Loucy (cell line): ENCODE results near the gene XPO5.
"Not testable (repeated sequence)": the region's sequence is repeated elsewhere in the genome, so short reads cannot be mapped to it uniquely, and the experiment has no call there.

ENCODE experiments used
- H2AFZ ChIP-seq: fragments of 200-600 bp; sonication (generic); 2 replicates; pipeline ENCODE4 v1.6.0; 2016; ENCODE audit warnings: antibody characterized with exemption, mild to moderate bottlenecking, low read length, moderate library complexity
- H3F3A ChIP-seq: fragments of 200-600 bp; 2 replicates; pipeline ENCODE4 v1.6.0; 2016; ENCODE audit warnings: antibody characterized with exemption, low read depth, mild to moderate bottlenecking
- H3K27me3 ChIP-seq: fragments of 200-600 bp; sonication (generic); 2 replicates; pipeline ENCODE4 v1.6.1; 2014; ENCODE audit warnings: low read length, mild to moderate bottlenecking; ENCODE audit not compliant: insufficient read depth, poor library complexity, severe bottlenecking
- H3K36me3 ChIP-seq: fragments of 200-600 bp; sonication (generic); 2 replicates; pipeline ENCODE4 v1.6.1; 2016; ENCODE audit warnings: low read length; ENCODE audit not compliant: insufficient read depth
- H3K4me1 ChIP-seq: fragments of 200-600 bp; sonication (generic); 2 replicates; pipeline ENCODE4 v1.5.1; 2014; ENCODE audit warnings: low read length, mild to moderate bottlenecking; ENCODE audit not compliant: insufficient read depth, poor library complexity, severe bottlenecking
- H3K4me2 ChIP-seq: fragments of 200-600 bp; sonication (generic); 2 replicates; pipeline ENCODE4 v1.6.0; 2014; ENCODE audit warnings: antibody characterized with exemption, low read length, low read depth, mild to moderate bottlenecking; ENCODE audit not compliant: poor library complexity, severe bottlenecking
- H3K4me3 ChIP-seq: fragments of 200-600 bp; sonication (generic); 2 replicates; pipeline ENCODE4 v1.5.1; 2014; ENCODE audit warnings: low read length, mild to moderate bottlenecking, mixed read lengths; ENCODE audit not compliant: poor library complexity, severe bottlenecking
- H3K79me2 ChIP-seq: fragments of 200-600 bp; sonication (generic); 2 replicates; pipeline ENCODE4 v1.6.1; 2014; ENCODE audit warnings: low read length; ENCODE audit not compliant: insufficient read depth
- H3K9ac ChIP-seq: fragments of 200-600 bp; sonication (generic); 2 replicates; pipeline ENCODE4 v1.6.0; 2014; ENCODE audit warnings: mild to moderate bottlenecking, low read depth, low read length, moderate library complexity; ENCODE audit not compliant: poor library complexity, severe bottlenecking
- H3K9me2 ChIP-seq: fragments of 200-600 bp; sonication (generic); replicated peaks from 2 replicates; pipeline ENCODE4 v1.6.1; 2016; ENCODE audit warnings: low read depth, low read length, mixed read lengths
- H3K9me3 ChIP-seq: fragments of 200-600 bp; sonication (generic); 2 replicates; pipeline ENCODE4 v1.6.1; 2014; ENCODE audit warnings: mild to moderate bottlenecking, antibody characterized with exemption, low read length, low read depth; ENCODE audit not compliant: insufficient read depth
- H4K20me1 ChIP-seq: fragments of 200-600 bp; sonication (generic); 2 replicates; pipeline ENCODE4 v1.6.0; 2014; ENCODE audit warnings: antibody characterized with exemption, low read length, mild to moderate bottlenecking; ENCODE audit not compliant: insufficient read depth, poor library complexity, severe bottlenecking
- CTCF ChIP-seq: fragments of 200-600 bp; sonication (generic); conservative IDR thresholded peaks from 2 replicates; pipeline ENCODE4 v1.5.1; 2014; ENCODE audit warnings: mild to moderate bottlenecking, antibody characterized with exemption, low read length
- EZH2phosphoT487 ChIP-seq: fragments of 200-600 bp; IDR thresholded peaks from 2 replicates; pipeline ENCODE4 v1.6.1; 2018; ENCODE audit warnings: antibody characterized with exemption, mild to moderate bottlenecking, moderate library complexity, borderline replicate concordance

Gene XPO5

GRCh38 chr6:43604174-43604573, 28.3 kb upstream of the XPO5 start:
- H3K9me3 ChIP-seq, result no peaks in the 10 kb centered on the region
- TF ChIP-seq EZH2phosphoT487 (no peak), CTCF (no peak)
- H3K9ac ChIP-seq, result no peak overlapping the region
- no peaks in the 10 kb centered on the region for H3K27me3 ChIP-seq
- H3K4me2 ChIP-seq, result no peak overlapping the region
- H3K79me2 ChIP-seq, result no peaks in the 10 kb centered on the region
- peaks cover 67% of the 10 kb centered on the region for H3K36me3 ChIP-seq
- no peaks in the 10 kb centered on the region for H3F3A ChIP-seq
- H4K20me1 ChIP-seq, result no peaks in the 10 kb centered on the region
- no peaks in the 10 kb centered on the region for H3K9me2 ChIP-seq
- no peak overlapping the region for H3K4me3 ChIP-seq
- H3K4me1 ChIP-seq, result no peaks in the 10 kb centered on the region
- H2AFZ ChIP-seq, result no peak overlapping the region

DNA sequence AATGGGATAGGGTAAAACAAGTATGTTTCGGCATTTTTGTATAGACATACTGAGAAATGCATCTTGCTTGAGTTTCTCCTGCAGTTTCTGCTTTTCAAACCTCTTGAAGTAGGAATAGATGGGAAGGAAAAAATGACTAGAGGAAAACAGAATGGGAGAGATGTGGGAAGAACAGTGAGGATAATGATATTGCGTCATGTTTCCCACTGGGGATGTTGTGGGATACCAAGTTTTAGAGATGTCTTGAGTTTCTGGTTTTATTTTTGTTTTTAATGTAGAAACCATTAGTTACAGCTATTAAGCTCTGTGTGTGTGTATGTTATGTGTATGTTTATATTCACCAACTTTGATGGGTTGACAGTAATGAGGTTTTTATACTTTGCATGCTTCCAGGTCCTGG, 24.8 kb upstream of the XPO5 start:
- no peak overlapping the region for H3K4me3 ChIP-seq
- no peaks in the 10 kb centered on the region for H3K4me1 ChIP-seq
- no peaks in the 10 kb centered on the region for H3K9me2 ChIP-seq
- no peak overlapping the region for H2AFZ ChIP-seq
- H3K27me3 ChIP-seq, result no peaks in the 10 kb centered on the region
- no peak overlapping the region for H3K9ac ChIP-seq
- H3K4me2 ChIP-seq, result no peak overlapping the region
- no peaks in the 10 kb centered on the region for H3K79me2 ChIP-seq
- H4K20me1 ChIP-seq, result no peaks in the 10 kb centered on the region
- H3F3A ChIP-seq, result no peaks in the 10 kb centered on the region
- H3K36me3 ChIP-seq, result peaks cover 64% of the 10 kb centered on the region
- TF ChIP-seq EZH2phosphoT487 (no peak), CTCF (no peak)
- no peaks in the 10 kb centered on the region for H3K9me3 ChIP-seq

- Histone ChIP-seq H3K79me2 (peaks cover 9% of the 10 kb centered on the region), H3K9me2 (no peaks in the 10 kb centered on the region), H3K9ac (no peak overlapping the region), H3K36me3 (peaks cover 28% of the 10 kb centered on the region; the same call in 1 of the 2 replicates), H2AFZ (no peak overlapping the region), H3K4me1 (no peaks in the 10 kb centered on the region), H3K9me3 (no peaks in the 10 kb centered on the region), H3K27me3 (no peaks in the 10 kb centered on the region), H4K20me1 (no peaks in the 10 kb centered on the region), H3K4me2 (no peak overlapping the region), H3K4me3 (no peak overlapping the region), H3F3A (no peaks in the 10 kb centered on the region)
- TF ChIP-seq CTCF (no peak), EZH2phosphoT487 (no peak)
Measured at GRCh38 chr6:43593938-43594337, 18.1 kb upstream of the XPO5 start.

DNA sequence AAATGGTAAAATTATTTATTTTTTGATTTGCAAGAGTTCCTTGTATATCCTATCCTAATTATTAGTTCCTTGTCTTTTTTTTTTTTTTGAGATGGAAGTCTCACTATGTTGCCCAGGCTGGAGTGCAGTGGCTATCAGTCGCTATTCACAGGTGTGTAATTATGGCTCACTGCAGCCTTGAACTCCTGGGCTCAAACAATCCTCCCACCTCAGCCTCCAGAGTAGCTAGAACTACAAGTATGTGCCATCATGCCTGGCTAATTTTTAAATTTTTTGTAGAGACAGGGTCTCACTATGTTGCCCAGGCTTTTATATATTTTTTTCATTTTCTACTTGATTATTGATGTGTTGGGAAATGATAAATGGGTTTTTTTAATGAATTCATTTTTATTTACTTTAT, 13.7 kb upstream of the XPO5 start:
- peaks cover 40% of the 10 kb centered on the region; the same call in 1 of the 2 replicates for H3K36me3 ChIP-seq
- not testable (repeated sequence) for H3K9me3 ChIP-seq, H2AFZ ChIP-seq, H3K27me3 ChIP-seq, H3K9ac ChIP-seq, H3K4me1 ChIP-seq, H3K4me3 ChIP-seq, H3K9me2 ChIP-seq, H4K20me1 ChIP-seq, H3K79me2 ChIP-seq, H3F3A ChIP-seq, H3K4me2 ChIP-seq
